ENCODE measurements around the gene C8G. TPM values are rescaled to one million over a fixed set of nuclear protein-coding genes. Genes with fewer than 3 reads are reported as not detected.

The C8G gene
- total RNA-seq, 1 donor from 2014 or later, result not detected

- Histone ChIP-seq H3K27me3 (no peaks in the 10 kb centered on the region), H3K36me3 (peaks cover 0 to 42% of the 10 kb centered on the region in 2 donors), H3K4me3 (no peak overlapping the region), H3K9me3 (no peaks in the 10 kb centered on the region), H3K4me1 (no peaks in the 10 kb centered on the region), H3K27ac (no peak overlapping the region)
- no peak for TF ChIP-seq POLR2A (IDR thresholded peaks at IDR 0.05)
- TF ChIP-seq CTCF (IDR thresholded peaks at IDR 0.05), result no peak
- no peak for TF ChIP-seq POLR2AphosphoS5 (IDR thresholded peaks at IDR 0.05; ENCODE audit: insufficient read depth in 1 of 2, low read depth in 1 of 2)
- DNase-seq (ENCODE audit: extremely low spot score in 2 of 2), result no peak
- intact Hi-C loops (cut with DNase I), result no loop called here
Measured at GRCh38 chr9:136917902-136918301, 27.1 kb upstream of the C8G start.

- H3K9me3 ChIP-seq, result no peaks in the 10 kb centered on the region
- H3K36me3 ChIP-seq, result peaks cover 0 to 38% of the 10 kb centered on the region in 2 donors
- no peak overlapping the region for H3K4me3 ChIP-seq
- TF ChIP-seq CTCF (IDR thresholded peaks at IDR 0.05) (no peak), POLR2AphosphoS5 (IDR thresholded peaks at IDR 0.05; ENCODE audit: insufficient read depth in 1 of 2, low read depth in 1 of 2) (no peak), POLR2A (IDR thresholded peaks at IDR 0.05) (no peak)
- H3K27me3 ChIP-seq, result no peaks in the 10 kb centered on the region
- H3K27ac ChIP-seq, result no peak overlapping the region
- no peak for DNase-seq (ENCODE audit: extremely low spot score in 2 of 2)
- no peaks in the 10 kb centered on the region for H3K4me1 ChIP-seq
- intact Hi-C loops (cut with DNase I), result no loop called here
Measured at GRCh38 chr9:136920069-136920468, 25.0 kb upstream of the C8G start.

GRCh38 chr9:136920734-136921231 lies 24.3 kb upstream of the C8G start:
- DNase-seq (ENCODE audit: extremely low spot score in 2 of 2), result no peak
- H3K4me3 ChIP-seq, result no peak overlapping the region
- no peak for TF ChIP-seq POLR2AphosphoS5 (IDR thresholded peaks at IDR 0.05; ENCODE audit: insufficient read depth in 1 of 2, low read depth in 1 of 2)
- no peak for TF ChIP-seq CTCF (IDR thresholded peaks at IDR 0.05)
- no peak for TF ChIP-seq POLR2A (IDR thresholded peaks at IDR 0.05)
- H3K36me3 ChIP-seq, result peaks cover 0 to 39% of the 10 kb centered on the region in 2 donors
- H3K9me3 ChIP-seq, result no peaks in the 10 kb centered on the region
- no peaks in the 10 kb centered on the region for H3K27me3 ChIP-seq
- H3K4me1 ChIP-seq, result no peaks in the 10 kb centered on the region
- intact Hi-C loops (cut with DNase I), result no loop called here
- H3K27ac ChIP-seq, result no peak overlapping the region

- no peak for DNase-seq (ENCODE audit: extremely low spot score in 2 of 2)
Measured at GRCh38 chr9:136921307-136921706, 23.7 kb upstream of the C8G start.

More at GRCh38 chr9:136921307-136921706, 23.7 kb upstream of the C8G start:
- Histone ChIP-seq H3K4me1 (no peaks in the 10 kb centered on the region), H3K27me3 (no peaks in the 10 kb centered on the region), H3K9me3 (no peaks in the 10 kb centered on the region), H3K27ac (no peak overlapping the region), H3K36me3 (peaks cover 0 to 39% of the 10 kb centered on the region in 2 donors), H3K4me3 (no peak overlapping the region)
- intact Hi-C loops (cut with DNase I), result no loop called here
- TF ChIP-seq CTCF (IDR thresholded peaks at IDR 0.05), result no peak
- no peak for TF ChIP-seq POLR2A (IDR thresholded peaks at IDR 0.05)
- no peak for TF ChIP-seq POLR2AphosphoS5 (IDR thresholded peaks at IDR 0.05; ENCODE audit: insufficient read depth in 1 of 2, low read depth in 1 of 2)

All from vagina (tissue), 2 donors.